Progenitor cell of endocrine pancreas (in vitro differentiated cells): ENCODE results near the gene ATPAF2. TPM values are rescaled to one million over a fixed set of nuclear protein-coding genes. Genes with fewer than 3 reads are reported as not detected.

Experiments
- DNase-seq: peaks from one replicate; pipeline ENCODE4 v3.0.0; 2021; ENCODE audit warnings: low spot score; ENCODE audit not compliant: unreplicated experiment
- H3K27ac Mint-ChIP-seq: 2 replicates; pipeline ENCODE4 v1.8.0; 2021; ENCODE audit warnings: mild to moderate bottlenecking, moderate library complexity, mixed read lengths
- H3K27me3 Mint-ChIP-seq: 2 replicates; pipeline ENCODE4 v1.8.0; 2021; ENCODE audit warnings: mixed read lengths
- H3K36me3 Mint-ChIP-seq: 2 replicates; pipeline ENCODE4 v1.8.0; 2022; ENCODE audit warnings: mixed read lengths; ENCODE audit not compliant: insufficient read depth
- H3K4me1 Mint-ChIP-seq: 2 replicates; pipeline ENCODE4 v1.8.0; 2021; ENCODE audit warnings: low read depth, mixed read lengths
- H3K4me3 Mint-ChIP-seq: 2 replicates; pipeline ENCODE4 v1.8.0; 2021; ENCODE audit warnings: low read depth, mild to moderate bottlenecking, moderate library complexity, mixed read lengths
- H3K9me3 Mint-ChIP-seq: 2 replicates; pipeline ENCODE4 v1.8.0; 2021; ENCODE audit warnings: low read depth, mixed read lengths
- long read RNA-seq: library from polyadenylated mRNA; unstranded; transcript quantifications from one replicate; pipeline ENCODE4 v2.0.0, GENCODE V29; 2020
- total RNA-seq: library from RNA; stranded (reverse); gene quantifications from 2 replicates; pipeline ENCODE4 v1.2.1, GENCODE V29; 2021
- TF ChIP-seq, protein P1 (sequence below): fragments of 200-600 bp; sonication (generic); IDR thresholded peaks from one replicate; pipeline ENCODE4 v1.5.0; 2021; ENCODE audit warnings: antibody characterized with exemption, mild to moderate bottlenecking; ENCODE audit not compliant: unreplicated experiment

The ATPAF2 gene
- 25.3 and 31.5 TPM in 2 replicates for total RNA-seq
- long read RNA-seq, transcript ATPAF2-206 (8 exons, 1,564 nt): major isoform, 27 of 38 reads
- long read RNA-seq, partial matches to known transcripts: 1 of 38 reads
- long read RNA-seq, other reads (novel, unspliced or antisense): 10 of 38 reads

DNA sequence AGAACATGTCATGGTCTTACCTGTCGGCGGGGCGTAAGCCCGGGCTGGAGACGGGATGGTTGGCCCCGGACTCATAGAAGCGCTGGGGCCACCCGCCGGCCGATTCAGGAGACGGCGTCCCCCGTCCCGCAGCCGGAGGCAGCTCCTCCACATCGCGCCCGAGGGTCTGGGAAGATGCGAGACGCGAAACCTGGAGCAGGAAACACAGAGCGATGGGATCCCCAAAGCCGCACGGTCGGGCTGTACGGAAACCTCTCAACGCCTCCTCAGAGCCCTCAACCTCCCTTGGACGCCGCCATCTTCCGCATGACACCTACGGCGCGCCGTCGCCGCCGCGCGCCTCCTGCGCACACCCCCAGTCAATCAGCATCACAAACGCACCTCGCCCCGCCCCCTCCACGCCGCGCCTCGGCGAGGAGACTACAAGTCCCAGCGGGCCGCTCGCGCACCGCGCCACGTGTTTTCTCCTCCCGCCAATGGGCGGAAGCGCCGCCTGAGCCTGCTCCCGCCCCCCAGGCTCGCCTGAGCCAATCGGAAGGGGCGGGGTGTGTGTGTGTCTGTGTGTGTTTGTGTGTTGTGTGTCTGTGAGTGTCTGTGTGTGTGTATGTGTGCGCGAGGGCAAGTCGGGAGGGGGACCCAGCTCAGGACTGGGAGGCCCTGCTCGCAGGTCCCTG lies at the start of gene ATPAF2, which contains the start of gene GID4:
TSS of gene ATPAF2 (minus strand) at position 308 of the 674 bp plus-strand sequence. CDS start at position 153, 155 bp downstream.
TSS of gene GID4 (plus strand) at position 548 of the 674 bp plus-strand sequence. CDS start at position 605, 57 bp downstream.
- H3K4me1 Mint-ChIP-seq: peaks cover 43% of the 10 kb centered on the region
- no peaks in the 10 kb centered on the region for H3K36me3 Mint-ChIP-seq
- peak within 1 kb of the TSS; percentile 96 for H3K27ac Mint-ChIP-seq
- H3K27me3 Mint-ChIP-seq: peaks cover 6% of the 10 kb centered on the region
- H3K9me3 Mint-ChIP-seq: no peaks in the 10 kb centered on the region
- TF ChIP-seq, protein P1, sequence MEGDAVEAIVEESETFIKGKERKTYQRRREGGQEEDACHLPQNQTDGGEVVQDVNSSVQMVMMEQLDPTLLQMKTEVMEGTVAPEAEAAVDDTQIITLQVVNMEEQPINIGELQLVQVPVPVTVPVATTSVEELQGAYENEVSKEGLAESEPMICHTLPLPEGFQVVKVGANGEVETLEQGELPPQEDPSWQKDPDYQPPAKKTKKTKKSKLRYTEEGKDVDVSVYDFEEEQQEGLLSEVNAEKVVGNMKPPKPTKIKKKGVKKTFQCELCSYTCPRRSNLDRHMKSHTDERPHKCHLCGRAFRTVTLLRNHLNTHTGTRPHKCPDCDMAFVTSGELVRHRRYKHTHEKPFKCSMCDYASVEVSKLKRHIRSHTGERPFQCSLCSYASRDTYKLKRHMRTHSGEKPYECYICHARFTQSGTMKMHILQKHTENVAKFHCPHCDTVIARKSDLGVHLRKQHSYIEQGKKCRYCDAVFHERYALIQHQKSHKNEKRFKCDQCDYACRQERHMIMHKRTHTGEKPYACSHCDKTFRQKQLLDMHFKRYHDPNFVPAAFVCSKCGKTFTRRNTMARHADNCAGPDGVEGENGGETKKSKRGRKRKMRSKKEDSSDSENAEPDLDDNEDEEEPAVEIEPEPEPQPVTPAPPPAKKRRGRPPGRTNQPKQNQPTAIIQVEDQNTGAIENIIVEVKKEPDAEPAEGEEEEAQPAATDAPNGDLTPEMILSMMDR: peak; percentile 24
- DNase-seq: peak; percentile 99
- peak within 1 kb of the TSS; percentile 98 for H3K4me3 Mint-ChIP-seq

DNA sequence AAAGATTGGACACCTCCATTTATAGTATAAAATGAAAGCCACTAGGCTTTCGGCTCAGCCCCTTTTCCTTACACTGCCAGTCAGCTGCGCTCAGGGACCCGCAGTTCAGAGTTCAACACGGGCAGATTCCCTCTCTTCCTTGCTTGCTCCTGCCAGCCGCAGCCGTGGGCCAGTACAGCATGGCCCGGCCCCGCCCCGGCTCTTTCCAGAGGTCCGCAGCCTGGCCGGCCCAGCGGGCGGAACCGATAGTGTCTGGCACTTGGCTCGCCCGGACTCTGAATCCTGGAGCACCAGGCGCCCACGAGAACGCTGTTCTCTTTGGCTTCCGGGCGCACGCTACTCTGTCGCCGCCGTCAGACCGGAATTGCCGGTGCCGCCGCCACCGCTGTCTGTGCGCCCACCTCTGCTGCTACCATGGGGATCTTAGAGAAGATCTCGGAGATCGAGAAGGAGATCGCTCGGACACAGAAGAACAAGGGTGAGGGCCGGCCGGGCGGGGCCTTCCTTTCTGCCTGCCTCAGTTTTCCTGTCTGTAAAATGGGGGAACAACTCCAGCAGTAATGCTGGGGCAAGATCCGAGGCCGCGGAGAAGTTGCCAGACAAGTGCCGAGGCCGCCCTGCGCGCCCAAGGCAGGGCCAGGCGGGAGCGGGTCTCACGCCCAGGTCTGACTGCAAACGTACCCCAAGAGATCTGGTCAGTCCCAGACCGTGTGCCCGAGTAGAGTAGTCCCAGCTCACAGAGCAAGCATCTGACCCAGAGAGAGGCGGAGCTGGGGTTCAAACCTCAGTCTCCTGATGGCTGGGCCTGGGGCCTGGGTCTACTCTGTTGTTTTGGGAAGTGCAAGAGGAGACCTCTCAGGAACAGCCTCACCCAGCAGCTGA lies 48.9 kb upstream of the ATPAF2 start, which contains the start of gene DRG2:
TSS of gene DRG2 (plus strand) at position 339 of the 882 bp plus-strand sequence. CDS start at position 415, 76 bp downstream.
- TF ChIP-seq, protein P1: peak; percentile 16
- Mint-ChIP-seq H3K27ac (peak within 1 kb of the TSS; percentile 98), H3K4me3 (peak within 1 kb of the TSS; percentile 99), H3K4me1 (peaks cover 10% of the 10 kb centered on the region), H3K27me3 (no peaks in the 10 kb centered on the region), H3K36me3 (peaks cover 3% of the 10 kb centered on the region), H3K9me3 (no peaks in the 10 kb centered on the region)
- peak; percentile 91 for DNase-seq

DNA sequence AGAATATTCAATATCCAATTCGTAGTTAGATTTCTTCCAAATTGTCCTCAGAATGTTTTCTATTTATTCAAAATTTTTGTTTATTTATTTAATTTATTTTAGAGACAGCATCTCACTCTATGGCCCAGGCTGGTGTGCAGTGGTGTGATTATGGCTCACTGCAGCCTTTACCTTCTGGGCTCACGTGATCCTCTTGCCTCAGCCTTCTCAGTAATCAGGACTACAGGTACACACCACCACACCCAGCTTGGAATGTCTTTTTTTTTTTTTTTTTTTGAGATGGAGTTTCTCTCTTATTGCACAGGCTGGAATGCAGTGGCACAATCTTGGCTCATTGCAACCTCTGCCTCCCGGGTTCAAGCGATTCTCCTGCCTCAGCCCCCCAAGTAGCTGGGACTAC lies 45.3 kb upstream of the ATPAF2 start:
- peaks cover under 1% of the 10 kb centered on the region for H3K27me3 Mint-ChIP-seq
- H3K9me3 Mint-ChIP-seq: no peaks in the 10 kb centered on the region
- H3K36me3 Mint-ChIP-seq: no peaks in the 10 kb centered on the region
- no peak overlapping the region for H3K4me3 Mint-ChIP-seq
- H3K4me1 Mint-ChIP-seq: peaks cover 10% of the 10 kb centered on the region
- DNase-seq: no peak
- TF ChIP-seq, protein P1: no peak
- no peak overlapping the region for H3K27ac Mint-ChIP-seq

DNA sequence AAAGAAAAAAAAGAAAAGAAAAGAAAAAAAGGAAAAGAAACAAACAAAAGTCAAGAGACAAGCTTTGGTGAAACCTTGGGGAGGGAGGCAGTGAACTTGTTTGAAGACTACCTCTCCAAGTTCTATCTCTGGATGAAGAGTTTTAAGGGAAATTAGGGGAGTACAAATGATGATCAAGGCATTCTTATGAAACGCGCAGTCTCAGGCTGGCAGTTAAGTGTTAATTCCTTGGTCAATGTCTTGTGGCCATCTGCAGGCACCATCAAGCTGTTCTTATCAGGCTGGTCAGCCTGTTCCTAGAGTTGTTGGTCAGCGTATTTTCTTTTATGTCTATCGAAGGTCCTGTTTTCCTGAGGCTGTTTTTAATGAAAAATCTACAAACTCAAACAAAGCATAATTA lies 40.6 kb upstream of the ATPAF2 start:
- Mint-ChIP-seq H3K36me3 (no peaks in the 10 kb centered on the region), H3K4me3 (no peak overlapping the region), H3K9me3 (no peaks in the 10 kb centered on the region), H3K27me3 (peaks cover 5% of the 10 kb centered on the region), H3K27ac (no peak overlapping the region), H3K4me1 (no peaks in the 10 kb centered on the region)
- TF ChIP-seq, protein P1: no peak
- no peak for DNase-seq

DNA sequence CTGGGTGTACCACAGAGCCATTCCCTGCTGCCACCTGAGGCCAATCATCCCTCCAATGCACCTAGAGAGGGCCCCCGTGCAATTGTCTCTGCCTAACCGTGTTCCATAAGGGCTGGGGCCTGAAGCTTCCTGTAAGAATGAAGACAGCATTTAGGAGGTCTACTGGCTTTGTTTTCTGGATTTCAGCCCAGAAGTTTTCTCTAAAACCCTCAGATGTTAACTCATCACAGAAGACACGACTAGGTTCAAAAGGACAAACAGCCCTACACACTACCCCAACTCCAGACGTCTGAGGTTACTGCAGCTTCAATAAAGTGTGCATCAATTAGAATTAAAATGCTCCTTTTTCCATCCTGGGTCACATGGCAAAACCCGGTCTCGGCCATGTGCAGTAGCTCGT lies 38.0 kb upstream of the ATPAF2 start:
- no peak overlapping the region for H3K27ac Mint-ChIP-seq
- H3K36me3 Mint-ChIP-seq: no peaks in the 10 kb centered on the region
- DNase-seq: no peak
- no peak overlapping the region for H3K4me3 Mint-ChIP-seq
- H3K9me3 Mint-ChIP-seq: no peaks in the 10 kb centered on the region
- H3K4me1 Mint-ChIP-seq: no peaks in the 10 kb centered on the region
- TF ChIP-seq, protein P1: no peak
- peaks cover 5% of the 10 kb centered on the region for H3K27me3 Mint-ChIP-seq
